K562 (cell line): ENCODE data around the gene GALK2. TPM values are rescaled to one million over a fixed set of nuclear protein-coding genes. Genes with fewer than 3 reads are reported as not detected.
A peak's percentile ranks its signal among the peaks of the same experiment; 100 is the strongest.

Experiments used
- ARNT ChIP-seq, 2 experiments: fragments of 450-650 bp; IDR thresholded peaks; 2 replicates each; pipeline ENCODE4 v1.6.1; 2016; ENCODE audit warnings: mild to moderate bottlenecking in 1 of 2
- GATAD2A ChIP-seq: fragments of 450-650 bp; IDR thresholded peaks from 2 replicates; pipeline ENCODE4 v1.6.1; 2017
- PRPF4 ChIP-seq: fragments of 200-400 bp; formaldehyde crosslinking; IDR thresholded peaks from one replicate; pipeline ENCODE4 v1.6.1; 2017; ENCODE audit warnings: low read length, low read depth, mild to moderate bottlenecking; ENCODE audit not compliant: insufficient read depth, poor library complexity, severe bottlenecking
- RBBP5 ChIP-seq: fragments of 200-600 bp; sonication (generic); IDR thresholded peaks from 2 replicates; pipeline ENCODE4 v1.6.1; 2012; ENCODE audit warnings: borderline replicate concordance, mild to moderate bottlenecking, low read length, control low read depth, inconsistent platforms; ENCODE audit not compliant: insufficient read depth, poor library complexity, severe bottlenecking
- RFX5 ChIP-seq: IDR thresholded peaks from 2 replicates; pipeline ENCODE4 v1.6.1; 2011; ENCODE audit warnings: low read depth, mild to moderate bottlenecking, improper control_type of control experiment, low read length
- TCF7 ChIP-seq: sonication (generic); IDR thresholded peaks from 2 replicates; pipeline ENCODE4 v1.6.1; 2016; ENCODE audit warnings: antibody characterized with exemption, borderline replicate concordance
- polyA plus RNA-seq, 8 experiments: library from polyadenylated mRNA; depleted of rRNA in 4 of 8; stranded (reverse) in 5 of 8; unstranded in 3 of 8; fragments of >200 nt; fragmentation: Nextera tagmentation in 2 of 8; fragmentation: Illumina TruSeq in 1 of 8; extraction: Ambion mirVana in 2 of 8; extraction: Trizol in 1 of 8; gene quantifications; 2 replicates each; pipeline versions ENCODE4 v1.2.1 to v1.2.3, GENCODE V29; 2011 to 2014; ENCODE audit warnings: inconsistent platforms in 1 of 8, missing spikeins in 1 of 8
- total RNA-seq, 7 experiments: library from RNA; depleted of rRNA in 6 of 7; stranded (reverse); fragments of >200 nt in 6 of 7; fragmentation: Illumina TruSeq in 2 of 7; extraction: Trizol in 2 of 7; gene quantifications; 2 replicates each; pipeline versions ENCODE4 v1.2.1 to v1.2.3, GENCODE V29; 2011 to 2021; ENCODE audit warnings: low replicate concordance in 1 of 7
- TF ChIP-seq, protein P1 (sequence below): sonication (generic); formaldehyde crosslinking; IDR thresholded peaks from 2 replicates; pipeline ENCODE4 v1.8.1; 2023; ENCODE audit warnings: mild to moderate bottlenecking, missing genetic modification reagents
- TF ChIP-seq, protein P2 (sequence below): sonication (generic); formaldehyde crosslinking; IDR thresholded peaks from 2 replicates; pipeline ENCODE4 v1.8.1; 2023; ENCODE audit warnings: mild to moderate bottlenecking, missing genetic modification reagents
- TF ChIP-seq, protein P3 (sequence below): fragments of 450-650 bp; IDR thresholded peaks from 2 replicates; pipeline ENCODE4 v1.6.1; 2016; ENCODE audit warnings: mild to moderate bottlenecking, moderate library complexity

Gene GALK2
- total and polyA plus RNA-seq, 9 of the 15 experiments (the other 6 are each of a cell fraction or from before 2014, with no cell fraction given), result 32.8 to 82.0 (median 54.4) TPM

DNA sequence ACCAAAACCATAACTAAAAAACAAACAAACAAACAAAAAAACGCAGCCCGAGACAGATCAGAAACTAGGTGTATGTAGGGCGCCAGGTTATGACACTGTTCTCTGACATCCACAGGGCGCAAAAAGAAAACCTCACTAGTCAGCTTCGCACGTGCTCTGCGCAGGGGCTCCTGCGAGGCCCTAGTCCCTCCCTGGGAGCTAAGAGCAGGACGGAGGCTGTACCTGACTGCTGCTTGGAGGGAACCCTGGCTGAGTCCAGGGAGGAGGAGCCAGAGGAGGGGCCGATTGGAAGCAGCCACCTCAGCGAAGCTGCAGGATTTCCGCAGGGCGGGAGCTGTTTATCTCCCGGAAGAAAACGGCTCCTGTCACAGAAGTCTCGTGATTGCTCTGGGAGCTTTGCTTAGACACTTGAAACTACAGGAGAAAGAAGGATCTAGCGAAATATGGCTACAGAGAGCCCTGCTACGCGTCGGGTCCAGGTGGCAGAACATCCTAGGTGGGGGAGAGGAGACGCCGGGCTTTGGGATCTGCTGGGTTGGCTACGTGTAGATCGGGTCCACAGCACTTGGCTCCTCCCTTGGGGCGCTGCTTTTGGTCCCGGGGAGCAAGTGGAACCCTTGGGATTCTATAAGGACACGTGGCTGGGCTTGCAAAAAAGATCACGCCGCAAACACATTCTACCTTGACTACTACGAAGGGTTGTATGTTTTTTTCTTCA, at the start of gene GALK2 (continued):
- TF ChIP-seq, protein P1, sequence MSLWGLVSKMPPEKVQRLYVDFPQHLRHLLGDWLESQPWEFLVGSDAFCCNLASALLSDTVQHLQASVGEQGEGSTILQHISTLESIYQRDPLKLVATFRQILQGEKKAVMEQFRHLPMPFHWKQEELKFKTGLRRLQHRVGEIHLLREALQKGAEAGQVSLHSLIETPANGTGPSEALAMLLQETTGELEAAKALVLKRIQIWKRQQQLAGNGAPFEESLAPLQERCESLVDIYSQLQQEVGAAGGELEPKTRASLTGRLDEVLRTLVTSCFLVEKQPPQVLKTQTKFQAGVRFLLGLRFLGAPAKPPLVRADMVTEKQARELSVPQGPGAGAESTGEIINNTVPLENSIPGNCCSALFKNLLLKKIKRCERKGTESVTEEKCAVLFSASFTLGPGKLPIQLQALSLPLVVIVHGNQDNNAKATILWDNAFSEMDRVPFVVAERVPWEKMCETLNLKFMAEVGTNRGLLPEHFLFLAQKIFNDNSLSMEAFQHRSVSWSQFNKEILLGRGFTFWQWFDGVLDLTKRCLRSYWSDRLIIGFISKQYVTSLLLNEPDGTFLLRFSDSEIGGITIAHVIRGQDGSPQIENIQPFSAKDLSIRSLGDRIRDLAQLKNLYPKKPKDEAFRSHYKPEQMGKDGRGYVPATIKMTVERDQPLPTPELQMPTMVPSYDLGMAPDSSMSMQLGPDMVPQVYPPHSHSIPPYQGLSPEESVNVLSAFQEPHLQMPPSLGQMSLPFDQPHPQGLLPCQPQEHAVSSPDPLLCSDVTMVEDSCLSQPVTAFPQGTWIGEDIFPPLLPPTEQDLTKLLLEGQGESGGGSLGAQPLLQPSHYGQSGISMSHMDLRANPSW (CRISPR knock-in tag), result peak; percentile 80; the same call in 1 of the 2 replicates
- TF ChIP-seq RBBP5 (peak; percentile 68), RFX5 (no peak), GATAD2A (no peak), ARNT (IDR thresholded peaks at IDR 0.05) (no peak; a peak in 1 of 4 replicates), TCF7 (0 out of 2 replicates have a peak, but pooled peaks have one; percentile 29), PRPF4 (no peak)
- TF ChIP-seq, protein P2, sequence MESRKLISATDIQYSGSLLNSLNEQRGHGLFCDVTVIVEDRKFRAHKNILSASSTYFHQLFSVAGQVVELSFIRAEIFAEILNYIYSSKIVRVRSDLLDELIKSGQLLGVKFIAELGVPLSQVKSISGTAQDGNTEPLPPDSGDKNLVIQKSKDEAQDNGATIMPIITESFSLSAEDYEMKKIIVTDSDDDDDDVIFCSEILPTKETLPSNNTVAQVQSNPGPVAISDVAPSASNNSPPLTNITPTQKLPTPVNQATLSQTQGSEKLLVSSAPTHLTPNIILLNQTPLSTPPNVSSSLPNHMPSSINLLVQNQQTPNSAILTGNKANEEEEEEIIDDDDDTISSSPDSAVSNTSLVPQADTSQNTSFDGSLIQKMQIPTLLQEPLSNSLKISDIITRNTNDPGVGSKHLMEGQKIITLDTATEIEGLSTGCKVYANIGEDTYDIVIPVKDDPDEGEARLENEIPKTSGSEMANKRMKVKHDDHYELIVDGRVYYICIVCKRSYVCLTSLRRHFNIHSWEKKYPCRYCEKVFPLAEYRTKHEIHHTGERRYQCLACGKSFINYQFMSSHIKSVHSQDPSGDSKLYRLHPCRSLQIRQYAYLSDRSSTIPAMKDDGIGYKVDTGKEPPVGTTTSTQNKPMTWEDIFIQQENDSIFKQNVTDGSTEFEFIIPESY (CRISPR knock-in tag), result no peak
- TF ChIP-seq, protein P3, sequence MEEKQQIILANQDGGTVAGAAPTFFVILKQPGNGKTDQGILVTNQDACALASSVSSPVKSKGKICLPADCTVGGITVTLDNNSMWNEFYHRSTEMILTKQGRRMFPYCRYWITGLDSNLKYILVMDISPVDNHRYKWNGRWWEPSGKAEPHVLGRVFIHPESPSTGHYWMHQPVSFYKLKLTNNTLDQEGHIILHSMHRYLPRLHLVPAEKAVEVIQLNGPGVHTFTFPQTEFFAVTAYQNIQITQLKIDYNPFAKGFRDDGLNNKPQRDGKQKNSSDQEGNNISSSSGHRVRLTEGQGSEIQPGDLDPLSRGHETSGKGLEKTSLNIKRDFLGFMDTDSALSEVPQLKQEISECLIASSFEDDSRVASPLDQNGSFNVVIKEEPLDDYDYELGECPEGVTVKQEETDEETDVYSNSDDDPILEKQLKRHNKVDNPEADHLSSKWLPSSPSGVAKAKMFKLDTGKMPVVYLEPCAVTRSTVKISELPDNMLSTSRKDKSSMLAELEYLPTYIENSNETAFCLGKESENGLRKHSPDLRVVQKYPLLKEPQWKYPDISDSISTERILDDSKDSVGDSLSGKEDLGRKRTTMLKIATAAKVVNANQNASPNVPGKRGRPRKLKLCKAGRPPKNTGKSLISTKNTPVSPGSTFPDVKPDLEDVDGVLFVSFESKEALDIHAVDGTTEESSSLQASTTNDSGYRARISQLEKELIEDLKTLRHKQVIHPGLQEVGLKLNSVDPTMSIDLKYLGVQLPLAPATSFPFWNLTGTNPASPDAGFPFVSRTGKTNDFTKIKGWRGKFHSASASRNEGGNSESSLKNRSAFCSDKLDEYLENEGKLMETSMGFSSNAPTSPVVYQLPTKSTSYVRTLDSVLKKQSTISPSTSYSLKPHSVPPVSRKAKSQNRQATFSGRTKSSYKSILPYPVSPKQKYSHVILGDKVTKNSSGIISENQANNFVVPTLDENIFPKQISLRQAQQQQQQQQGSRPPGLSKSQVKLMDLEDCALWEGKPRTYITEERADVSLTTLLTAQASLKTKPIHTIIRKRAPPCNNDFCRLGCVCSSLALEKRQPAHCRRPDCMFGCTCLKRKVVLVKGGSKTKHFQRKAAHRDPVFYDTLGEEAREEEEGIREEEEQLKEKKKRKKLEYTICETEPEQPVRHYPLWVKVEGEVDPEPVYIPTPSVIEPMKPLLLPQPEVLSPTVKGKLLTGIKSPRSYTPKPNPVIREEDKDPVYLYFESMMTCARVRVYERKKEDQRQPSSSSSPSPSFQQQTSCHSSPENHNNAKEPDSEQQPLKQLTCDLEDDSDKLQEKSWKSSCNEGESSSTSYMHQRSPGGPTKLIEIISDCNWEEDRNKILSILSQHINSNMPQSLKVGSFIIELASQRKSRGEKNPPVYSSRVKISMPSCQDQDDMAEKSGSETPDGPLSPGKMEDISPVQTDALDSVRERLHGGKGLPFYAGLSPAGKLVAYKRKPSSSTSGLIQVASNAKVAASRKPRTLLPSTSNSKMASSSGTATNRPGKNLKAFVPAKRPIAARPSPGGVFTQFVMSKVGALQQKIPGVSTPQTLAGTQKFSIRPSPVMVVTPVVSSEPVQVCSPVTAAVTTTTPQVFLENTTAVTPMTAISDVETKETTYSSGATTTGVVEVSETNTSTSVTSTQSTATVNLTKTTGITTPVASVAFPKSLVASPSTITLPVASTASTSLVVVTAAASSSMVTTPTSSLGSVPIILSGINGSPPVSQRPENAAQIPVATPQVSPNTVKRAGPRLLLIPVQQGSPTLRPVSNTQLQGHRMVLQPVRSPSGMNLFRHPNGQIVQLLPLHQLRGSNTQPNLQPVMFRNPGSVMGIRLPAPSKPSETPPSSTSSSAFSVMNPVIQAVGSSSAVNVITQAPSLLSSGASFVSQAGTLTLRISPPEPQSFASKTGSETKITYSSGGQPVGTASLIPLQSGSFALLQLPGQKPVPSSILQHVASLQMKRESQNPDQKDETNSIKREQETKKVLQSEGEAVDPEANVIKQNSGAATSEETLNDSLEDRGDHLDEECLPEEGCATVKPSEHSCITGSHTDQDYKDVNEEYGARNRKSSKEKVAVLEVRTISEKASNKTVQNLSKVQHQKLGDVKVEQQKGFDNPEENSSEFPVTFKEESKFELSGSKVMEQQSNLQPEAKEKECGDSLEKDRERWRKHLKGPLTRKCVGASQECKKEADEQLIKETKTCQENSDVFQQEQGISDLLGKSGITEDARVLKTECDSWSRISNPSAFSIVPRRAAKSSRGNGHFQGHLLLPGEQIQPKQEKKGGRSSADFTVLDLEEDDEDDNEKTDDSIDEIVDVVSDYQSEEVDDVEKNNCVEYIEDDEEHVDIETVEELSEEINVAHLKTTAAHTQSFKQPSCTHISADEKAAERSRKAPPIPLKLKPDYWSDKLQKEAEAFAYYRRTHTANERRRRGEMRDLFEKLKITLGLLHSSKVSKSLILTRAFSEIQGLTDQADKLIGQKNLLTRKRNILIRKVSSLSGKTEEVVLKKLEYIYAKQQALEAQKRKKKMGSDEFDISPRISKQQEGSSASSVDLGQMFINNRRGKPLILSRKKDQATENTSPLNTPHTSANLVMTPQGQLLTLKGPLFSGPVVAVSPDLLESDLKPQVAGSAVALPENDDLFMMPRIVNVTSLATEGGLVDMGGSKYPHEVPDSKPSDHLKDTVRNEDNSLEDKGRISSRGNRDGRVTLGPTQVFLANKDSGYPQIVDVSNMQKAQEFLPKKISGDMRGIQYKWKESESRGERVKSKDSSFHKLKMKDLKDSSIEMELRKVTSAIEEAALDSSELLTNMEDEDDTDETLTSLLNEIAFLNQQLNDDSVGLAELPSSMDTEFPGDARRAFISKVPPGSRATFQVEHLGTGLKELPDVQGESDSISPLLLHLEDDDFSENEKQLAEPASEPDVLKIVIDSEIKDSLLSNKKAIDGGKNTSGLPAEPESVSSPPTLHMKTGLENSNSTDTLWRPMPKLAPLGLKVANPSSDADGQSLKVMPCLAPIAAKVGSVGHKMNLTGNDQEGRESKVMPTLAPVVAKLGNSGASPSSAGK, result peak; percentile 99
